Chondrocyte (in vitro differentiated cells): ENCODE measurements around the gene FNDC10. TPM values are rescaled to one million over a fixed set of nuclear protein-coding genes. Genes with fewer than 3 reads are reported as not detected.
"Not testable (repeated sequence)": the region's sequence is repeated elsewhere in the genome, so short reads cannot be mapped to it uniquely, and the experiment has no call there.

Experiments used
- DNase-seq: peaks from one replicate; pipeline ENCODE4 v3.0.0; 2021; ENCODE audit warnings: mixed read lengths, low spot score
- H3K27ac Mint-ChIP-seq: one replicate; pipeline ENCODE4 v1.8.0; 2021; ENCODE audit warnings: mild to moderate bottlenecking, moderate library complexity, mixed read lengths; ENCODE audit not compliant: unreplicated experiment
- H3K27me3 Mint-ChIP-seq: 2 replicates; pipeline ENCODE4 v1.8.0; 2021; ENCODE audit warnings: low read depth, mixed read lengths
- H3K36me3 Mint-ChIP-seq: 2 replicates; pipeline ENCODE4 v1.8.0; 2021; ENCODE audit warnings: low read depth, mixed read lengths
- H3K4me1 Mint-ChIP-seq: 2 replicates; pipeline ENCODE4 v1.8.0; 2021; ENCODE audit warnings: low read depth, mild to moderate bottlenecking, mixed read lengths
- H3K4me3 Mint-ChIP-seq: one replicate; pipeline ENCODE4 v1.8.0; 2021; ENCODE audit warnings: mild to moderate bottlenecking, moderate library complexity, mixed read lengths; ENCODE audit not compliant: unreplicated experiment
- H3K9me3 Mint-ChIP-seq: 2 replicates; pipeline ENCODE4 v1.8.0; 2021; ENCODE audit warnings: low read depth, mixed read lengths
- CTCF ChIP-seq: fragments of 200-600 bp; sonication (generic); IDR thresholded peaks from 2 replicates; pipeline ENCODE4 v1.5.0; 2021; ENCODE audit warnings: antibody characterized with exemption, mild to moderate bottlenecking, moderate library complexity
- total RNA-seq: library from RNA; stranded (reverse); gene quantifications from 3 replicates; pipeline ENCODE4 v1.2.1, GENCODE V29; 2021

Gene FNDC10
- total RNA-seq, 1 donor from 2014 or later: 24.8 TPM

GRCh38 chr1:1633409-1633808 lies 33.5 kb upstream of the FNDC10 start:
- H3K9me3 Mint-ChIP-seq, DNase-seq, H3K36me3 Mint-ChIP-seq, H3K27ac Mint-ChIP-seq, H3K27me3 Mint-ChIP-seq, H3K4me3 Mint-ChIP-seq, H3K4me1 Mint-ChIP-seq: not testable (repeated sequence)

- no peak for TF ChIP-seq CTCF
- Mint-ChIP-seq H3K36me3 (peaks cover 2% of the 10 kb centered on the region), H3K4me1 (no peaks in the 10 kb centered on the region), H3K4me3 (peak within 1 kb of the TSS; percentile 57), H3K9me3 (no peaks in the 10 kb centered on the region), H3K27ac (peak within 1 kb of the TSS; percentile 57), H3K27me3 (no peaks in the 10 kb centered on the region)
- peak; percentile 77 for DNase-seq
Measured at GRCh38 chr1:1631782-1632420, 32.0 kb upstream of the FNDC10 start, which contains the start of gene MMP23B. MMP23B (plus strand) TSS chr1:1632173; CDS start chr1:1632219, 46 bp downstream.

- peak overlapping the region; percentile 57 for H3K4me3 Mint-ChIP-seq
- H3K9me3 Mint-ChIP-seq: no peaks in the 10 kb centered on the region
- no peaks in the 10 kb centered on the region for H3K4me1 Mint-ChIP-seq
- no peak for TF ChIP-seq CTCF
- no peaks in the 10 kb centered on the region for H3K27me3 Mint-ChIP-seq
- H3K36me3 Mint-ChIP-seq: no peaks in the 10 kb centered on the region
- DNase-seq: no peak
- peak overlapping the region; percentile 57 for H3K27ac Mint-ChIP-seq
Measured at GRCh38 chr1:1630965-1631781, 31.2 kb upstream of the FNDC10 start.

- DNase-seq: no peak
- H3K4me1 Mint-ChIP-seq: no peaks in the 10 kb centered on the region
- no peak for TF ChIP-seq CTCF
- no peaks in the 10 kb centered on the region for H3K27me3 Mint-ChIP-seq
- H3K9me3 Mint-ChIP-seq: no peaks in the 10 kb centered on the region
- H3K4me3 Mint-ChIP-seq: no peak overlapping the region
- no peak overlapping the region for H3K27ac Mint-ChIP-seq
- no peaks in the 10 kb centered on the region for H3K36me3 Mint-ChIP-seq
Measured at GRCh38 chr1:1630191-1630964, 30.4 kb upstream of the FNDC10 start.

- Mint-ChIP-seq H3K9me3 (no peaks in the 10 kb centered on the region), H3K27me3 (no peaks in the 10 kb centered on the region), H3K4me1 (no peaks in the 10 kb centered on the region), H3K36me3 (no peaks in the 10 kb centered on the region), H3K4me3 (no peak overlapping the region), H3K27ac (no peak overlapping the region)
- DNase-seq: no peak
- TF ChIP-seq CTCF: no peak
Measured at GRCh38 chr1:1629430-1630190, 29.7 kb upstream of the FNDC10 start.
